Breast epithelium (tissue), 4 donors: ENCODE data around the gene NBAS. TPM values are rescaled to one million over a fixed set of nuclear protein-coding genes. Genes with fewer than 3 reads are reported as not detected.

Experiments used
- DNase-seq, 2 donors: peaks; one replicate each; pipeline ENCODE4 v3.0.0-alpha.2; 2019; ENCODE audit warnings: low spot score in 2 of 2
- H3K27ac ChIP-seq, 2 donors: fragments of 200-600 bp; sonication (generic) in 1 of 2; one replicate each; pipeline ENCODE4 v1.5.1; 2016 to 2019; ENCODE audit warnings: mild to moderate bottlenecking in 1 of 2
- H3K27me3 ChIP-seq, 2 donors: fragments of 200-600 bp; sonication (generic) in 1 of 2; one replicate each; pipeline versions ENCODE4 v1.5.1 to v1.6.0; 2017 to 2019; ENCODE audit warnings: control low read depth in 1 of 2, mild to moderate bottlenecking in 1 of 2
- H3K36me3 ChIP-seq: fragments of 200-600 bp; one replicate; pipeline ENCODE4 v1.5.1; 2019
- H3K4me1 ChIP-seq, 2 donors: fragments of 200-600 bp; sonication (generic); one replicate each; pipeline ENCODE4 v1.5.1; 2016 to 2019; ENCODE audit warnings: control low read depth in 1 of 2
- H3K4me3 ChIP-seq, 3 donors: fragments of 200-600 bp; sonication (generic); 1 replicate in 2 of 3; 2 replicates in 1 of 3; pipeline ENCODE4 v1.5.1; 2016 to 2019; ENCODE audit warnings: mild to moderate bottlenecking in 3 of 3, moderate library complexity in 2 of 3
- H3K9me3 ChIP-seq, 2 donors: fragments of 200-600 bp; sonication (generic) in 1 of 2; one replicate each; pipeline ENCODE4 v1.5.1; 2016 to 2019; ENCODE audit warnings: control low read depth in 1 of 2
- CTCF ChIP-seq, 3 donors: fragments of 450-650 bp; IDR thresholded peaks; one replicate each; pipeline ENCODE4 v1.5.1; 2016 to 2017; ENCODE audit warnings: antibody characterized with exemption in 3 of 3, mild to moderate bottlenecking in 3 of 3, moderate library complexity in 3 of 3
- POLR2A ChIP-seq: fragments of 450-650 bp; IDR thresholded peaks from one replicate; pipeline ENCODE4 v1.6.1; 2016; ENCODE audit warnings: antibody characterized with exemption, mild to moderate bottlenecking, moderate library complexity
- POLR2AphosphoS5 ChIP-seq, 3 donors: sonication (generic); formaldehyde crosslinking; IDR thresholded peaks; one replicate each; pipeline ENCODE4 v1.6.1; 2017; ENCODE audit warnings: antibody characterized with exemption in 3 of 3
- intact Hi-C: fragments of 100-400 bp; cut with DNase I; formaldehyde crosslinking; loops from one replicate; pipeline ENCODE4 v1.15.1; 2023; ENCODE audit warnings: low total_unique reads
- total RNA-seq, 3 donors: library from RNA; depleted of rRNA; stranded (reverse); fragments of >200 nt; gene quantifications; one replicate each; pipeline ENCODE4 v1.1.0, GENCODE V29; 2016

The NBAS gene
- total RNA-seq, 3 donors from 2014 or later, result 44.9 to 59.1 (median 45.1) TPM

GRCh38 chr2:15357922-15358321 lies 203.2 kb downstream of the NBAS start:
- Histone ChIP-seq H3K4me3 (no peak overlapping the region), H3K4me1 (no peaks in the 10 kb centered on the region), H3K9me3 (no peaks in the 10 kb centered on the region), H3K27ac (no peak overlapping the region), H3K36me3 (no peaks in the 10 kb centered on the region), H3K27me3 (no peaks in the 10 kb centered on the region)
- DNase-seq, result no peak
- intact Hi-C loops, result no loop called here
- no peak for TF ChIP-seq POLR2A
- no peak for TF ChIP-seq POLR2AphosphoS5 (IDR thresholded peaks at IDR 0.05)
- no peak for TF ChIP-seq CTCF (IDR thresholded peaks at IDR 0.05)

- no peaks in the 10 kb centered on the region for H3K36me3 ChIP-seq
- intact Hi-C loops, result no loop called here
- no peaks in the 10 kb centered on the region for H3K27me3 ChIP-seq
- no peak overlapping the region for H3K4me3 ChIP-seq
- no peaks in the 10 kb centered on the region for H3K9me3 ChIP-seq
- no peak for DNase-seq
- H3K4me1 ChIP-seq, result no peaks in the 10 kb centered on the region
- TF ChIP-seq POLR2AphosphoS5 (IDR thresholded peaks at IDR 0.05) (no peak), POLR2A (no peak), CTCF (IDR thresholded peaks at IDR 0.05) (no peak)
- no peak overlapping the region for H3K27ac ChIP-seq
Measured at GRCh38 chr2:15357186-15357585, 203.9 kb downstream of the NBAS start.

- no peak for DNase-seq
- H3K27ac ChIP-seq, result no peak overlapping the region
- TF ChIP-seq POLR2AphosphoS5 (IDR thresholded peaks at IDR 0.05) (no peak), POLR2A (no peak), CTCF (IDR thresholded peaks at IDR 0.05) (no peak)
- no peak overlapping the region for H3K4me3 ChIP-seq
- H3K36me3 ChIP-seq, result no peaks in the 10 kb centered on the region
- no peaks in the 10 kb centered on the region for H3K9me3 ChIP-seq
- no peaks in the 10 kb centered on the region for H3K4me1 ChIP-seq
- intact Hi-C loops, result no loop called here
- no peaks in the 10 kb centered on the region for H3K27me3 ChIP-seq
Measured at GRCh38 chr2:15355386-15355785, 205.7 kb downstream of the NBAS start.

GRCh38 chr2:15354596-15355366 lies 206.4 kb downstream of the NBAS start:
- H3K36me3 ChIP-seq, result no peaks in the 10 kb centered on the region
- H3K4me3 ChIP-seq, result no peak overlapping the region
- H3K27me3 ChIP-seq, result no peaks in the 10 kb centered on the region
- TF ChIP-seq POLR2AphosphoS5 (IDR thresholded peaks at IDR 0.05), result no peak
- TF ChIP-seq CTCF (IDR thresholded peaks at IDR 0.05), result no peak
- TF ChIP-seq POLR2A, result no peak
- DNase-seq, result no peak
- H3K4me1 ChIP-seq, result no peaks in the 10 kb centered on the region
- H3K9me3 ChIP-seq, result no peaks in the 10 kb centered on the region
- H3K27ac ChIP-seq, result no peak overlapping the region
- intact Hi-C loops, result no loop called here

- intact Hi-C loops, result no loop called here
- Histone ChIP-seq H3K9me3 (no peaks in the 10 kb centered on the region), H3K4me1 (no peaks in the 10 kb centered on the region), H3K27me3 (no peaks in the 10 kb centered on the region), H3K4me3 (no peak overlapping the region), H3K27ac (no peak overlapping the region), H3K36me3 (no peaks in the 10 kb centered on the region)
- TF ChIP-seq POLR2AphosphoS5 (IDR thresholded peaks at IDR 0.05) (no peak), CTCF (IDR thresholded peaks at IDR 0.05) (no peak)
- DNase-seq, result no peak
Measured at GRCh38 chr2:15352363-15352762, 208.8 kb downstream of the NBAS start.
